ENCODE measurements around the gene FBXO48. TPM values are rescaled to one million over a fixed set of nuclear protein-coding genes. Genes with fewer than 3 reads are reported as not detected.
"Not testable (repeated sequence)": the region's sequence is repeated elsewhere in the genome, so short reads cannot be mapped to it uniquely, and the experiment has no call there.

Gene FBXO48
- total RNA-seq, 2 experiments from 2014 or later = 1.1 to 1.2 TPM

DNA sequence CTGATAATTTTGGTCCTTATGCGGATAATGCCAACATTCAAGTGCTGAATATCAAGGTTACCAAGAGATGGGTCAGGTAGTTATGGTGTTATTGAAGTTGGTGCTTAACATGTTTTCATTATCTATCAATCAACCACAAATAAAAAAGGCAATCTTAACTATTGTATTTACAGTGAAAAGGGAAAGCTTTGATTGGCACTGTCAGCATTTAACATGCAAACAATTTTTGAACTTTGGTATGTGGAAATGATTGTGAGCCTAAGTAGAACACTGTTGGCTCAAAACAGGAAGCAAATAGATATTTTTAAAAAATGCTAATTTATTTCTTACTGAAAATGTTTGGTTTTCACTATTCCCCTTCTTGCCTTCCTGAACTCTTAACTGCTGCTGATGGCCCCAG, 22.2 kb upstream of the FBXO48 start:
- Mint-ChIP-seq H3K36me3 (ENCODE audit: low read depth) (peaks cover 1% of the 10 kb centered on the region), H3K4me3 (no peak overlapping the region), H3K9me3 (no peaks in the 10 kb centered on the region), H3K27ac (no peak overlapping the region), H3K27me3 (ENCODE audit: low read depth) (no peaks in the 10 kb centered on the region), H3K4me1 (ENCODE audit: low read depth) (peaks cover 2% of the 10 kb centered on the region)
- DNase-seq = no peak
- intact Hi-C loops (cut with micrococcal nuclease) = no loop called here
- CTCF ChIA-PET = interaction anchor here (0.7 to 2.3 kb wide), 2 partner anchors 23 to 124 kb away, joined by 3 to 10 read pairs; partner anchors contain the start of genes APLF and FBXO48

- H3K36me3 Mint-ChIP-seq (ENCODE audit: low read depth); H3K27ac Mint-ChIP-seq; DNase-seq; H3K27me3 Mint-ChIP-seq (ENCODE audit: low read depth); H3K4me3 Mint-ChIP-seq; H3K9me3 Mint-ChIP-seq; H3K4me1 Mint-ChIP-seq (ENCODE audit: low read depth): not testable (repeated sequence)
- CTCF ChIA-PET = interaction anchor here (0.7 to 2.3 kb wide), 13 partner anchors 9 to 439 kb away, joined by 3 to 12 read pairs (median 5); partner anchors contain the start of genes APLF and FBXO48
- intact Hi-C loops (cut with micrococcal nuclease) = loop anchor here (1.0 kb wide), 2 partner anchors 157 to 227 kb away; no protein-coding TSS in a partner anchor
Observed at GRCh38 chr2:68488605-68489004, 21.5 kb upstream of the FBXO48 start.

GRCh38 chr2:68487773-68488355, 20.8 kb upstream of the FBXO48 start:
- DNase-seq = no peak
- H3K9me3 Mint-ChIP-seq = no peaks in the 10 kb centered on the region
- H3K27ac Mint-ChIP-seq = no peak overlapping the region
- H3K27me3 Mint-ChIP-seq (ENCODE audit: low read depth) = no peaks in the 10 kb centered on the region
- intact Hi-C loops (cut with micrococcal nuclease) = loop anchor here (1.0 kb wide), 3 partner anchors 157 to 437 kb away; no protein-coding TSS in a partner anchor
- peaks cover 2% of the 10 kb centered on the region for H3K4me1 Mint-ChIP-seq (ENCODE audit: low read depth)
- CTCF ChIA-PET = interaction anchor here (0.5 to 2.3 kb wide), 21 partner anchors 8 to 440 kb away, joined by 3 to 12 read pairs (median 5); partner anchors contain the start of genes APLF and FBXO48
- H3K36me3 Mint-ChIP-seq (ENCODE audit: low read depth) = no peaks in the 10 kb centered on the region
- H3K4me3 Mint-ChIP-seq = no peak overlapping the region

- CTCF ChIA-PET = interaction anchor here (0.6 to 2.5 kb wide), 4 partner anchors 12 to 170 kb away, joined by 3 to 6 read pairs (median 3); no protein-coding TSS in a partner anchor
- no peaks in the 10 kb centered on the region for H3K36me3 Mint-ChIP-seq (ENCODE audit: low read depth)
- no peak for DNase-seq
- H3K27me3 Mint-ChIP-seq (ENCODE audit: low read depth) = no peaks in the 10 kb centered on the region
- H3K9me3 Mint-ChIP-seq = no peaks in the 10 kb centered on the region
- peaks cover 2% of the 10 kb centered on the region for H3K4me1 Mint-ChIP-seq (ENCODE audit: low read depth)
- no peak overlapping the region for H3K4me3 Mint-ChIP-seq
- H3K27ac Mint-ChIP-seq = no peak overlapping the region
- intact Hi-C loops (cut with micrococcal nuclease) = no loop called here
Observed at GRCh38 chr2:68483011-68483410, 15.9 kb upstream of the FBXO48 start.

GRCh38 chr2:68482296-68482820, 15.3 kb upstream of the FBXO48 start:
- Mint-ChIP-seq H3K4me3 (no peak overlapping the region), H3K27ac (no peak overlapping the region), H3K9me3 (no peaks in the 10 kb centered on the region), H3K36me3 (ENCODE audit: low read depth) (no peaks in the 10 kb centered on the region), H3K27me3 (ENCODE audit: low read depth) (no peaks in the 10 kb centered on the region), H3K4me1 (ENCODE audit: low read depth) (no peaks in the 10 kb centered on the region)
- intact Hi-C loops (cut with micrococcal nuclease) = no loop called here
- DNase-seq = no peak
- CTCF ChIA-PET = interaction anchor here (0.6 to 2.5 kb wide), 4 partner anchors 12 to 170 kb away, joined by 3 to 6 read pairs (median 3); no protein-coding TSS in a partner anchor

- Mint-ChIP-seq H3K4me1 (ENCODE audit: low read depth) (no peaks in the 10 kb centered on the region), H3K9me3 (no peaks in the 10 kb centered on the region), H3K36me3 (ENCODE audit: low read depth) (no peaks in the 10 kb centered on the region), H3K27ac (no peak overlapping the region), H3K27me3 (ENCODE audit: low read depth) (no peaks in the 10 kb centered on the region), H3K4me3 (no peak overlapping the region)
- CTCF ChIA-PET = interaction anchor here (1.5 to 1.9 kb wide), 2 partner anchors 9 kb away, joined by 4 to 5 read pairs; no protein-coding TSS in a partner anchor
- no peak for DNase-seq
- intact Hi-C loops (cut with micrococcal nuclease) = no loop called here
Observed at GRCh38 chr2:68478688-68479087, 11.6 kb upstream of the FBXO48 start.

GRCh38 chr2:68476454-68476853, 9.4 kb upstream of the FBXO48 start:
- H3K9me3 Mint-ChIP-seq = no peaks in the 10 kb centered on the region
- no peak overlapping the region for H3K27ac Mint-ChIP-seq
- H3K4me3 Mint-ChIP-seq = no peak overlapping the region
- CTCF ChIA-PET = interaction anchor here (1.5 kb wide), 1 partner anchor 449 kb away, joined by 4 read pairs; no protein-coding TSS in a partner anchor
- DNase-seq = no peak
- intact Hi-C loops (cut with micrococcal nuclease) = no loop called here
- no peaks in the 10 kb centered on the region for H3K27me3 Mint-ChIP-seq (ENCODE audit: low read depth)
- H3K4me1 Mint-ChIP-seq (ENCODE audit: low read depth) = peaks cover 6% of the 10 kb centered on the region
- H3K36me3 Mint-ChIP-seq (ENCODE audit: low read depth) = no peaks in the 10 kb centered on the region

DNA sequence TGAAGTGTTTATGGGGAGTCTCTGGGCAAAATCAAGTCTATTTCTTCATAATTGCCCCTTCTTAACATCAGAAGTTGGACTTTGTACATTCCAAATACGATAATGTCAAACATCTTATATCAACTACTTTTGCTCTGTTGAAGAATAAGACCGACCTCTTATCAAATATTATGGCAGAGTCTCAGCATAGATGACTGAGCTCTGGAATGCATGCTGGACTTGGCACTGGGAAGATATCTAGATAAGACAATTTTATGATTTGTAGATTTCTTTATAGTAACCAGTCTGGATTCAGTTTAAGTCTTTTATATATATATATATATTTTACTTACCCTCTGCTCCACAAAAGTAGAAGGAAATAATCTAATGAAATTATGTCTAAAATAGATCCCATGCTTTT, 8.5 kb upstream of the FBXO48 start:
- no peaks in the 10 kb centered on the region for H3K36me3 Mint-ChIP-seq (ENCODE audit: low read depth)
- no peak overlapping the region for H3K4me3 Mint-ChIP-seq
- no peak for DNase-seq
- no peak overlapping the region for H3K27ac Mint-ChIP-seq
- H3K9me3 Mint-ChIP-seq = no peaks in the 10 kb centered on the region
- intact Hi-C loops (cut with micrococcal nuclease) = no loop called here
- no peaks in the 10 kb centered on the region for H3K27me3 Mint-ChIP-seq (ENCODE audit: low read depth)
- H3K4me1 Mint-ChIP-seq (ENCODE audit: low read depth) = peaks cover 6% of the 10 kb centered on the region
- CTCF ChIA-PET = interaction anchor here (1.2 kb wide), 1 partner anchor 12 kb away, joined by 6 read pairs; no protein-coding TSS in a partner anchor

- peaks cover 7% of the 10 kb centered on the region for H3K4me1 Mint-ChIP-seq (ENCODE audit: low read depth)
Observed at GRCh38 chr2:68475110-68475509, 8.0 kb upstream of the FBXO48 start.

DNA sequence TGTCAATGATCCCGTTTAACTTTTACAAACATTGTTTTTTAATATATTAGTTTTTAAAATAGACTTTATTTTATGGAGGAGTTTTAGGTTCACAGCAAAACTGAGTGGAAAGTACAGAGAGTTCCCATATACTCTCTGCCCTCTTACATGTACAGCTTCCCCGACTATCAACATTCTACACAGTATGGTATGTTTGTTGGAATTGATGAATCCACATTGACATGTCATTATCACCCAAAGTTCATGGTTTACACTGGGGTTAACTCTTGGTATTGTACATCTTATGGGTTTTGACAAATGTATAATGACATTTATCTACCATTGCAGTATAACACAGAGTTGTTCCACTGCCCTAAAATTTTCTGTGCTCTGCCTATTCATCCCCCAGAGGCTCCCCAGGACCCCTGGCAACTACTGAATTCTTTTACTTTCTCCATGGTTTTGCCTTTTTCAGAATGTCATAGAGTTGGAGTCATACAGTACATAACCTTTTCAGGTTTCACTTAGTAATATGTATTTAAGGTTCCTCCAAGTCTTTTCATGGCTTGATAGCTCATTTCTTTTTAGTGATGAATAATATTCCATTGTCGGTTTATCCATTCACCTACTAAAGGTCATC, 5.8 kb upstream of the FBXO48 start:
- DNase-seq = no peak
- Mint-ChIP-seq H3K27me3 (ENCODE audit: low read depth) (no peaks in the 10 kb centered on the region), H3K4me3 (no peak overlapping the region), H3K36me3 (ENCODE audit: low read depth) (no peaks in the 10 kb centered on the region), H3K27ac (no peak overlapping the region), H3K9me3 (no peaks in the 10 kb centered on the region), H3K4me1 (ENCODE audit: low read depth) (peaks cover 21% of the 10 kb centered on the region)
- CTCF ChIA-PET = interaction anchor here (1.1 kb wide), 1 partner anchor 15 kb away, joined by 4 read pairs; no protein-coding TSS in a partner anchor
- intact Hi-C loops (cut with micrococcal nuclease) = no loop called here

More at GRCh38 chr2:68475110-68475509, 8.0 kb upstream of the FBXO48 start:
- Mint-ChIP-seq H3K4me3 (no peak overlapping the region), H3K36me3 (ENCODE audit: low read depth) (no peaks in the 10 kb centered on the region), H3K9me3 (no peaks in the 10 kb centered on the region), H3K27ac (no peak overlapping the region), H3K27me3 (ENCODE audit: low read depth) (no peaks in the 10 kb centered on the region)
- DNase-seq = no peak
- intact Hi-C loops (cut with micrococcal nuclease) = no loop called here
- CTCF ChIA-PET = interaction anchor here (1.2 kb wide), 1 partner anchor 12 kb away, joined by 6 read pairs; no protein-coding TSS in a partner anchor

GRCh38 chr2:68471385-68471784, 4.3 kb upstream of the FBXO48 start:
- intact Hi-C loops (cut with micrococcal nuclease) = no loop called here
- CTCF ChIA-PET = interaction anchor here (0.9 kb wide), 1 partner anchor 11 kb away, joined by 3 read pairs; no protein-coding TSS in a partner anchor
- Mint-ChIP-seq H3K9me3 (no peaks in the 10 kb centered on the region), H3K27ac (no peak overlapping the region), H3K4me1 (ENCODE audit: low read depth) (peaks cover 22% of the 10 kb centered on the region), H3K36me3 (ENCODE audit: low read depth) (no peaks in the 10 kb centered on the region), H3K27me3 (ENCODE audit: low read depth) (no peaks in the 10 kb centered on the region), H3K4me3 (no peak overlapping the region)
- no peak for DNase-seq

GRCh38 chr2:68469935-68470334, 2.8 kb upstream of the FBXO48 start:
- Mint-ChIP-seq H3K4me3 (no peak overlapping the region), H3K27ac (no peak overlapping the region), H3K4me1 (ENCODE audit: low read depth) (peaks cover 36% of the 10 kb centered on the region), H3K27me3 (ENCODE audit: low read depth) (no peaks in the 10 kb centered on the region), H3K36me3 (ENCODE audit: low read depth) (peaks cover 2% of the 10 kb centered on the region), H3K9me3 (no peaks in the 10 kb centered on the region)
- intact Hi-C loops (cut with micrococcal nuclease) = loop anchor here (5.0 kb wide), 1 partner anchor 47 kb away; no protein-coding TSS in a partner anchor
- CTCF ChIA-PET = interaction anchor here (0.6 kb wide), 1 partner anchor 204 kb away, joined by 3 read pairs; no protein-coding TSS in a partner anchor
- DNase-seq = no peak
